H9 (cell line): Measurements from ENCODE around the gene EDIL3. TPM values are rescaled to one million over a fixed set of nuclear protein-coding genes. Genes with fewer than 3 reads are reported as not detected.

Experiments
- DNase-seq: peaks from one replicate; pipeline ENCODE4 v3.0.0-alpha.2; 2017
- H2AFZ ChIP-seq: one replicate; pipeline ENCODE4 v1.6.1; 2013; ENCODE audit warnings: mild to moderate bottlenecking, low read length, control low read depth, moderate library complexity
- H2AK5ac ChIP-seq: 2 replicates; pipeline ENCODE4 v1.6.1; 2013; ENCODE audit warnings: low read length, control low read depth, mixed read lengths; ENCODE audit not compliant: insufficient read length
- H2BK120ac ChIP-seq: one replicate; pipeline ENCODE4 v1.6.1; 2013; ENCODE audit warnings: low read depth, mild to moderate bottlenecking, low read length, control low read depth, inconsistent platforms; ENCODE audit not compliant: poor library complexity, severe bottlenecking
- H2BK12ac ChIP-seq: 2 replicates; pipeline ENCODE4 v1.6.1; 2013; ENCODE audit warnings: low read length, control low read depth, mixed read lengths, low read depth; ENCODE audit not compliant: insufficient read length
- H2BK15ac ChIP-seq: 2 replicates; pipeline ENCODE4 v1.6.1; 2013; ENCODE audit warnings: low read depth, low read length, control low read depth
- H2BK20ac ChIP-seq: one replicate; pipeline ENCODE4 v1.6.1; 2013; ENCODE audit warnings: low read depth, mild to moderate bottlenecking, low read length, control low read depth, inconsistent platforms; ENCODE audit not compliant: poor library complexity, severe bottlenecking
- H2BK5ac ChIP-seq: 2 replicates; pipeline ENCODE4 v1.6.1; 2013; ENCODE audit warnings: low read length, control low read depth, mixed read lengths; ENCODE audit not compliant: insufficient read length
- H3K14ac ChIP-seq: 2 replicates; pipeline ENCODE4 v1.6.1; 2013; ENCODE audit warnings: low read length, control low read depth; ENCODE audit not compliant: insufficient read depth
- H3K18ac ChIP-seq: 2 replicates; pipeline ENCODE4 v1.6.1; 2013; ENCODE audit warnings: low read depth, mild to moderate bottlenecking, mixed read lengths, low read length, control low read depth; ENCODE audit not compliant: insufficient read length
- H3K23ac ChIP-seq: 2 replicates; pipeline ENCODE4 v1.6.1; 2013; ENCODE audit warnings: low read length, control low read depth, mixed read lengths, low read depth; ENCODE audit not compliant: insufficient read length
- H3K23me2 ChIP-seq: 2 replicates; pipeline ENCODE4 v1.6.1; 2013; ENCODE audit warnings: low read depth, mild to moderate bottlenecking, mixed read lengths, low read length, control low read depth; ENCODE audit not compliant: insufficient read length, poor library complexity, severe bottlenecking
- H3K27ac ChIP-seq: 2 replicates; pipeline ENCODE4 v1.5.1; 2013; ENCODE audit warnings: low read length, control low read depth, mixed read lengths, low read depth; ENCODE audit not compliant: insufficient read length
- H3K27me3 ChIP-seq: 2 replicates; pipeline ENCODE4 v1.6.1; 2013; ENCODE audit warnings: low read length, control low read depth, inconsistent platforms; ENCODE audit not compliant: insufficient read depth
- H3K4ac ChIP-seq: 2 replicates; pipeline ENCODE4 v1.6.1; 2013; ENCODE audit warnings: low read depth, mild to moderate bottlenecking, control low read depth, inconsistent platforms, low read length, moderate library complexity
- H3K4me1 ChIP-seq: 2 replicates; pipeline ENCODE4 v1.6.1; 2013; ENCODE audit warnings: low read length, control low read depth, inconsistent platforms; ENCODE audit not compliant: insufficient read depth
- H3K4me2 ChIP-seq: 2 replicates; pipeline ENCODE4 v1.6.1; 2013; ENCODE audit warnings: low read length, control low read depth, mixed read lengths; ENCODE audit not compliant: insufficient read length, insufficient read depth
- H3K56ac ChIP-seq: 2 replicates; pipeline ENCODE4 v1.6.1; 2013; ENCODE audit warnings: low read depth, mild to moderate bottlenecking, mixed read lengths, low read length, control low read depth; ENCODE audit not compliant: insufficient read length
- H3K79me1 ChIP-seq: 2 replicates; pipeline ENCODE4 v1.6.1; 2013; ENCODE audit warnings: low read depth, mild to moderate bottlenecking, moderate library complexity, low read length, control low read depth, inconsistent platforms; ENCODE audit not compliant: insufficient read depth, poor library complexity, severe bottlenecking
- H3K79me2 ChIP-seq: 2 replicates; pipeline ENCODE4 v1.6.1; 2013; ENCODE audit warnings: low read length, control low read depth, inconsistent platforms; ENCODE audit not compliant: insufficient read depth
- H3K9ac ChIP-seq: 2 replicates; pipeline ENCODE4 v1.6.1; 2013; ENCODE audit warnings: low read length, control low read depth, mixed read lengths; ENCODE audit not compliant: insufficient read length; ENCODE audit errors: extremely low read depth
- H3K9me3 ChIP-seq: one replicate; pipeline ENCODE4 v1.6.1; 2013; ENCODE audit warnings: low read depth, low read length, inconsistent platforms; ENCODE audit not compliant: control insufficient read depth
- H3T11ph ChIP-seq: one replicate; pipeline ENCODE4 v1.6.1; 2013; ENCODE audit warnings: mild to moderate bottlenecking, low read length, control low read depth, inconsistent platforms
- H4K20me1 ChIP-seq: one replicate; pipeline ENCODE4 v1.6.1; 2013; ENCODE audit not compliant: control insufficient read depth, insufficient read length, insufficient read depth
- H4K5ac ChIP-seq: 2 replicates; pipeline ENCODE4 v1.6.1; 2013; ENCODE audit warnings: low read depth, mild to moderate bottlenecking, mixed read lengths, low read length, control low read depth; ENCODE audit not compliant: insufficient read length
- H4K8ac ChIP-seq: replicated peaks from 2 replicates; pipeline ENCODE4 v1.6.1; 2013; ENCODE audit warnings: low read length, control low read depth, mixed read lengths, low read depth; ENCODE audit not compliant: insufficient read length
- H4K91ac ChIP-seq: 2 replicates; pipeline ENCODE4 v1.6.1; 2013; ENCODE audit warnings: low read depth, mild to moderate bottlenecking, moderate library complexity, mixed read lengths, low read length, control low read depth; ENCODE audit not compliant: insufficient read length
- H3K27ac Mint-ChIP-seq, 3 experiments: 2 replicates in 2 of 3; 3 replicates in 1 of 3; pipeline ENCODE4 v1.8.0; 2020 to 2021; ENCODE audit warnings: mixed read lengths in 3 of 3, mild to moderate bottlenecking in 1 of 3, moderate library complexity in 1 of 3
- H3K27me3 Mint-ChIP-seq: 2 replicates; pipeline ENCODE4 v1.8.0; 2021; ENCODE audit warnings: low read depth, mild to moderate bottlenecking, moderate library complexity, mixed read lengths
- H3K36me3 Mint-ChIP-seq, 3 experiments: 2 replicates in 2 of 3; 3 replicates in 1 of 3; pipeline ENCODE4 v1.8.0; 2020 to 2021; ENCODE audit warnings: low read depth in 3 of 3, mixed read lengths in 3 of 3; ENCODE audit not compliant: insufficient read depth in 1 of 3
- H3K4me1 Mint-ChIP-seq, 2 experiments: 2 replicates each; pipeline ENCODE4 v1.8.0; 2020; ENCODE audit warnings: mixed read lengths in 2 of 2
- H3K4me3 Mint-ChIP-seq, 2 experiments: 2 replicates in 1 of 2; 3 replicates in 1 of 2; pipeline ENCODE4 v1.8.0; 2020 to 2021; ENCODE audit warnings: mild to moderate bottlenecking in 2 of 2, mixed read lengths in 2 of 2, moderate library complexity in 1 of 2
- H3K9me3 Mint-ChIP-seq, 2 experiments: 2 replicates in 1 of 2; 3 replicates in 1 of 2; pipeline ENCODE4 v1.8.0; 2020; ENCODE audit warnings: mild to moderate bottlenecking in 2 of 2, mixed read lengths in 2 of 2, moderate library complexity in 1 of 2
- CTCF ChIP-seq: fragments of 200-600 bp; sonication (generic); conservative IDR thresholded peaks from 3 replicates; pipeline ENCODE4 v1.8.0; 2021; ENCODE audit warnings: antibody characterized with exemption, mild to moderate bottlenecking
- WGBS: extraction: QIAGEN DNeasy Blood & Tissue Kit; methylation state at CpG from one replicate; pipeline ENCODE4 v1.1.7; 2013; ENCODE audit warnings: missing lambda C conversion rate, low lambda C conversion rate, mixed read lengths; ENCODE audit not compliant: insufficient read length; ENCODE audit errors: extremely low coverage; 5-methylcytosine and 5-hydroxymethylcytosine counted together
- total RNA-seq: library from RNA; stranded (reverse); gene quantifications from 2 replicates; pipeline ENCODE4 v1.2.1, GENCODE V29; 2021

Gene EDIL3
- total RNA-seq, 1 experiment from 2014 or later: 61.9 TPM

DNA sequence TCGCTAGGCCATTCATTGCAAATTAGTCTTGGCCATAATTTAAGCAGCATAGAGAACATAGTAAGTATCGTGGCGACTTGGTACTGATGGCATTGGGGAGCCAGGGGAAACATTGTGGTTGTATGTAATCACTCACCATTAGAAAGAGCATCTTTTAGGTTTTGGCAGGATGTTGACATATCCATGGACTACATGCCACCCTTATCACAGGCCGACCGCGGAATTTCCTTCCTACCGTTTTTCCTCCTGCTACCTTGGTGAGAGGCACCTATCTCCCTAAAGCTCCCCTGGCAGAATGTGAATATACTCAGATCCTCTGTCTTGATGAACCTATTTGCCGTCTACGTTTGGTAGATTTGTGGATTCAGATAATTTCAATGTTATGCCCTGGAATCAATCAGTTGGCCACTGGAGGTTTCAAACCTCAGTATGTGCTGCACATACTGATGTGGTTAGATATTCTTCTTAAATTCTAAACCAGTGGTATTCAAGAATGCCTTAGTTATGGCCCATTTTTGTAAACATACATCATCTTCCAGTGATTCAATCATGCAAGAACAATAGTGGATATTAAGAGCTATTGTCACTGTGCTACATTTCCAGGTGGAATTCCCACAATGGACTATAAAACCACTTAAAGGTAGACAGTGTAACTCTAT, 393.0 kb downstream of the EDIL3 start:
- no peaks in the 10 kb centered on the region for H4K20me1 ChIP-seq
- no peak overlapping the region for H3K56ac ChIP-seq
- no peak overlapping the region for H4K91ac ChIP-seq
- no peaks in the 10 kb centered on the region for H3K27me3 ChIP-seq
- H3K4me3 Mint-ChIP-seq: no peak overlapping the region
- H3K79me1 ChIP-seq: no peaks in the 10 kb centered on the region
- H3K27ac ChIP-seq: no peak overlapping the region
- H2AK5ac ChIP-seq: no peak overlapping the region
- no peak overlapping the region for H2BK15ac ChIP-seq
- H2AFZ ChIP-seq: no peak overlapping the region
- TF ChIP-seq CTCF: no peak
- H3K23ac ChIP-seq: no peak overlapping the region
- no peak overlapping the region for H3K14ac ChIP-seq
- H3K18ac ChIP-seq: no peak overlapping the region
- no peak overlapping the region for H3K4me2 ChIP-seq
- WGBS: no CpG with 5 or more reads among the region's 9 CpGs
- no peak overlapping the region for H4K8ac ChIP-seq
- H3K9me3 ChIP-seq: no peaks in the 10 kb centered on the region
- H3K27me3 Mint-ChIP-seq: no peaks in the 10 kb centered on the region
- H3K79me2 ChIP-seq: no peaks in the 10 kb centered on the region
- no peak overlapping the region for H3T11ph ChIP-seq
- H3K27ac Mint-ChIP-seq: no peak overlapping the region
- no peak for DNase-seq
- no peaks in the 10 kb centered on the region for H3K23me2 ChIP-seq
- no peak overlapping the region for H4K5ac ChIP-seq
- H2BK5ac ChIP-seq: no peak overlapping the region
- H3K4me1 ChIP-seq: peaks cover 4% of the 10 kb centered on the region; the same call in 1 of the 2 replicates
- H2BK12ac ChIP-seq: no peak overlapping the region
- H3K9me3 Mint-ChIP-seq: no peaks in the 10 kb centered on the region
- peaks cover 8 to 11% of the 10 kb centered on the region in 2 experiments for H3K4me1 Mint-ChIP-seq
- H2BK120ac ChIP-seq: no peak overlapping the region
- no peak overlapping the region for H2BK20ac ChIP-seq
- no peak overlapping the region for H3K9ac ChIP-seq
- no peak overlapping the region for H3K4ac ChIP-seq
- H3K36me3 Mint-ChIP-seq: no peaks in the 10 kb centered on the region
